HEK293 (cell line): ENCODE results near the gene PNKD.

ENCODE experiments used
- BCL11A ChIP-seq: fragments of 450-650 bp; formaldehyde crosslinking; IDR thresholded peaks from 2 replicates; pipeline ENCODE4 v1.5.1; 2016; ENCODE audit warnings: low read depth, missing biosample characterization, missing genetic modification characterization
- BCL6B ChIP-seq: fragments of 450-650 bp; formaldehyde crosslinking; IDR thresholded peaks from 2 replicates; pipeline ENCODE4 v1.5.1; 2017; ENCODE audit warnings: missing biosample characterization, missing genetic modification characterization
- KLF1 ChIP-seq: fragments of 450-650 bp; formaldehyde crosslinking; IDR thresholded peaks from 2 replicates; pipeline ENCODE4 v1.5.1; 2016; ENCODE audit warnings: missing biosample characterization, missing genetic modification characterization
- MEIS1 ChIP-seq: sonication (generic); formaldehyde crosslinking; IDR thresholded peaks from 2 replicates; pipeline ENCODE4 v1.8.1; 2022; ENCODE audit warnings: missing genetic modification reagents, mild to moderate bottlenecking, borderline replicate concordance
- PRDM10 ChIP-seq: fragments of 450-650 bp; formaldehyde crosslinking; IDR thresholded peaks from 2 replicates; pipeline ENCODE4 v1.5.1; 2016; ENCODE audit warnings: missing biosample characterization, missing genetic modification characterization
- SCRT2 ChIP-seq: fragments of 450-650 bp; formaldehyde crosslinking; IDR thresholded peaks from 2 replicates; pipeline ENCODE4 v1.5.1; 2016; ENCODE audit warnings: missing biosample characterization, missing genetic modification characterization
- TRIM28 ChIP-seq: IDR thresholded peaks from 2 replicates; pipeline ENCODE4 v1.6.1; 2011; ENCODE audit warnings: low read length, control low read depth, borderline replicate concordance
- ZBTB17 ChIP-seq: fragments of 450-650 bp; formaldehyde crosslinking; IDR thresholded peaks from 2 replicates; pipeline ENCODE4 v1.5.1; 2016; ENCODE audit warnings: missing biosample characterization, missing genetic modification characterization
- ZBTB8A ChIP-seq: fragments of 450-650 bp; formaldehyde crosslinking; IDR thresholded peaks from 2 replicates; pipeline ENCODE4 v1.5.1; 2016; ENCODE audit warnings: missing biosample characterization, missing genetic modification characterization
- ZEB2 ChIP-seq: fragments of 450-650 bp; formaldehyde crosslinking; IDR thresholded peaks from 2 replicates; pipeline ENCODE4 v1.5.1; 2016; ENCODE audit warnings: missing biosample characterization, missing genetic modification characterization
- ZNF175 ChIP-seq: fragments of 450-650 bp; formaldehyde crosslinking; IDR thresholded peaks from 2 replicates; pipeline ENCODE4 v1.5.1; 2016; ENCODE audit warnings: missing biosample characterization, missing genetic modification characterization
- ZNF202 ChIP-seq: fragments of 450-650 bp; formaldehyde crosslinking; IDR thresholded peaks from 2 replicates; pipeline ENCODE4 v1.5.1; 2016; ENCODE audit warnings: missing biosample characterization, missing genetic modification characterization, borderline replicate concordance
- ZNF221 ChIP-seq: fragments of 450-650 bp; formaldehyde crosslinking; IDR thresholded peaks from 2 replicates; pipeline ENCODE4 v1.5.1; 2017; ENCODE audit warnings: missing biosample characterization, missing genetic modification characterization, borderline replicate concordance
- ZNF248 ChIP-seq: fragments of 450-650 bp; formaldehyde crosslinking; IDR thresholded peaks from 2 replicates; pipeline ENCODE4 v1.5.1; 2017; ENCODE audit warnings: missing biosample characterization, missing genetic modification characterization
- ZNF311 ChIP-seq: fragments of 450-650 bp; formaldehyde crosslinking; IDR thresholded peaks from 2 replicates; pipeline ENCODE4 v1.5.1; 2017; ENCODE audit warnings: missing biosample characterization, missing genetic modification characterization, borderline replicate concordance
- ZNF335 ChIP-seq: fragments of 450-650 bp; formaldehyde crosslinking; conservative IDR thresholded peaks from 2 replicates; pipeline ENCODE4 v1.5.1; 2016; ENCODE audit warnings: missing biosample characterization, missing genetic modification characterization
- ZNF366 ChIP-seq: fragments of 450-650 bp; formaldehyde crosslinking; conservative IDR thresholded peaks from 2 replicates; pipeline ENCODE4 v1.5.1; 2016; ENCODE audit warnings: missing biosample characterization, missing genetic modification characterization
- ZNF530 ChIP-seq: fragments of 450-650 bp; formaldehyde crosslinking; IDR thresholded peaks from 2 replicates; pipeline ENCODE4 v1.5.1; 2016; ENCODE audit warnings: low read depth, missing biosample characterization, missing genetic modification characterization
- ZNF561 ChIP-seq: fragments of 450-650 bp; IDR thresholded peaks from 2 replicates; pipeline ENCODE4 v1.5.1; 2018; ENCODE audit warnings: missing biosample characterization, missing genetic modification characterization, borderline replicate concordance
- ZNF624 ChIP-seq: fragments of 450-650 bp; formaldehyde crosslinking; IDR thresholded peaks from 2 replicates; pipeline ENCODE4 v1.5.1; 2017; ENCODE audit warnings: missing biosample characterization, missing genetic modification characterization
- ZNF654 ChIP-seq: fragments of 450-650 bp; formaldehyde crosslinking; IDR thresholded peaks from 2 replicates; pipeline ENCODE4 v1.5.1; 2016; ENCODE audit warnings: low read depth, missing biosample characterization, missing genetic modification characterization
- ZNF670 ChIP-seq: fragments of 450-650 bp; formaldehyde crosslinking; IDR thresholded peaks from 2 replicates; pipeline ENCODE4 v1.5.1; 2016; ENCODE audit warnings: missing biosample characterization, missing genetic modification characterization, low read depth
- ZNF677 ChIP-seq: fragments of 450-650 bp; IDR thresholded peaks from 2 replicates; pipeline ENCODE4 v1.5.0; 2018; ENCODE audit warnings: missing biosample characterization, mild to moderate bottlenecking, missing genetic modification characterization, moderate library complexity
- ZNF692 ChIP-seq: fragments of 450-650 bp; formaldehyde crosslinking; IDR thresholded peaks from 2 replicates; pipeline ENCODE4 v1.5.1; 2016; ENCODE audit warnings: missing biosample characterization, missing genetic modification characterization
- ZNF747 ChIP-seq: fragments of 450-650 bp; formaldehyde crosslinking; IDR thresholded peaks from 2 replicates; pipeline ENCODE4 v1.5.1; 2016; ENCODE audit warnings: missing biosample characterization, missing genetic modification characterization
- ZSCAN5A ChIP-seq: fragments of 450-650 bp; formaldehyde crosslinking; IDR thresholded peaks from 2 replicates; pipeline ENCODE4 v1.5.1; 2016; ENCODE audit warnings: missing biosample characterization, missing genetic modification characterization
- TF ChIP-seq, protein P1 (sequence below): fragments of 450-650 bp; formaldehyde crosslinking; IDR thresholded peaks from 2 replicates; pipeline ENCODE4 v1.5.1; 2016; ENCODE audit warnings: missing biosample characterization, missing genetic modification characterization
- TF ChIP-seq, protein P2 (sequence below): fragments of 450-650 bp; formaldehyde crosslinking; IDR thresholded peaks from 2 replicates; pipeline ENCODE4 v1.5.1; 2016; ENCODE audit warnings: missing biosample characterization, missing genetic modification characterization

PNKD gene

DNA sequence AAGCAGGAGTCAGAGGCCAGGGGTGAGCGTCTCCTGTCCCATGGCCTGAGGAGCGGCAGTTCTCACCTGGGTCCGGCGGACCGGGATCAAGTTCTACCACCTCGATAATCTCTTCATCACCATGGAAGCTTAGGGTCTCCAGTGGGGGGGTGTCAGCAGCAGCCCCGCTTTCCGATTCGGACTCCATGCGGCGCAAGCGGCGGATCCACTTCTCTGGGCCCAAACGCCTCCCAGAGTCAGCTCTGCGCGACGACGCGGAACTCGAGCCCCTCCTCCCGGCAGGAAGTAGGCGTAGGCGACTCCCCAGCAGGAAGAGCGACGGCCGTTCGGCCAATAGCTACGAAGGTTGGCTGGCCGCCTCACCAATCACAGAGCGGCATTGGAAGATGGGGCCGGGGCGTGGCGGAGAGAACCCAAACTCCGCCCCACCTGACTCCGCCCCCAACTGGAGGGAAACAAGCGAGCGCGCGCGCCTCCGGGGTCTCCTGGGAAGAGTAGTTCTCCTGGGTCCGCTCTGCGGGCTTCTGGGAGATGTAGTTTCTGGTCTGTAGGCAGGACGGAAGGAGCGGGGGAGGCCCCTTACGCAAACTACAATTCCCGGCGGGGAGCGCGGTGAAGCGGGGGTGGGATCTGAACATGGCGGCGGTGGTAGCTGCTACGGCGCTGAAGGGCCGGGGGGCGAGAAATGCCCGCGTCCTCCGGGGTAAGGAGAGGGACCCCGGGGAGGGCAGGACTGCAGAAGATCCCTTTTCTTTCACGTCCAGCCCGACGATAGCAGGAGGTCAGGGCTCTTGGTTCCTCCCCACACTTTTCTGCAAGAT, at the start of gene PNKD, which contains the start of gene AAMP (continued):
- no peak; the same call in 1 of the 2 replicates for TF ChIP-seq ZSCAN5A (tag by site-specific recombination)
- TF ChIP-seq ZEB2 = no peak
- TF ChIP-seq ZNF221 = no peak
- TF ChIP-seq ZNF366 (tag by site-specific recombination) = no peak
- TF ChIP-seq BCL11A (tag by site-specific recombination) = no peak
- TF ChIP-seq TRIM28 = no peak
- TF ChIP-seq ZNF175 (tag by site-specific recombination) = no peak
- no peak for TF ChIP-seq ZNF624 (tag by site-specific recombination)
- TF ChIP-seq ZNF654 = no peak
- no peak for TF ChIP-seq ZNF530
- no peak for TF ChIP-seq ZNF747
- TF ChIP-seq, protein P1, sequence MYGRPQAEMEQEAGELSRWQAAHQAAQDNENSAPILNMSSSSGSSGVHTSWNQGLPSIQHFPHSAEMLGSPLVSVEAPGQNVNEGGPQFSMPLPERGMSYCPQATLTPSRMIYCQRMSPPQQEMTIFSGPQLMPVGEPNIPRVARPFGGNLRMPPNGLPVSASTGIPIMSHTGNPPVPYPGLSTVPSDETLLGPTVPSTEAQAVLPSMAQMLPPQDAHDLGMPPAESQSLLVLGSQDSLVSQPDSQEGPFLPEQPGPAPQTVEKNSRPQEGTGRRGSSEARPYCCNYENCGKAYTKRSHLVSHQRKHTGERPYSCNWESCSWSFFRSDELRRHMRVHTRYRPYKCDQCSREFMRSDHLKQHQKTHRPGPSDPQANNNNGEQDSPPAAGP = peak; percentile 8; the same call in 1 of the 2 replicates
- peak; percentile 91 for TF ChIP-seq ZBTB17 (tag by site-specific recombination)
- TF ChIP-seq KLF1 (tag by site-specific recombination) = no peak
- TF ChIP-seq ZNF202 (tag by site-specific recombination) = no peak
- TF ChIP-seq BCL6B (tag by site-specific recombination) = no peak
- TF ChIP-seq ZNF248 (tag by site-specific recombination) = no peak
- TF ChIP-seq ZNF335 (tag by site-specific recombination) = peak; percentile 86
- no peak for TF ChIP-seq MEIS1 (CRISPR knock-in tag)
- TF ChIP-seq ZNF677 (tag by site-specific recombination) = no peak
- peak; percentile 15; the same call in 1 of the 2 replicates for TF ChIP-seq ZBTB8A
- TF ChIP-seq ZNF561 (tag by site-specific recombination) = no peak
- peak; percentile 57; the same call in 1 of the 2 replicates for TF ChIP-seq ZNF692 (tag by site-specific recombination)
- TF ChIP-seq ZNF670 = no peak
- no peak for TF ChIP-seq ZNF311 (tag by site-specific recombination)
- TF ChIP-seq, protein P2, sequence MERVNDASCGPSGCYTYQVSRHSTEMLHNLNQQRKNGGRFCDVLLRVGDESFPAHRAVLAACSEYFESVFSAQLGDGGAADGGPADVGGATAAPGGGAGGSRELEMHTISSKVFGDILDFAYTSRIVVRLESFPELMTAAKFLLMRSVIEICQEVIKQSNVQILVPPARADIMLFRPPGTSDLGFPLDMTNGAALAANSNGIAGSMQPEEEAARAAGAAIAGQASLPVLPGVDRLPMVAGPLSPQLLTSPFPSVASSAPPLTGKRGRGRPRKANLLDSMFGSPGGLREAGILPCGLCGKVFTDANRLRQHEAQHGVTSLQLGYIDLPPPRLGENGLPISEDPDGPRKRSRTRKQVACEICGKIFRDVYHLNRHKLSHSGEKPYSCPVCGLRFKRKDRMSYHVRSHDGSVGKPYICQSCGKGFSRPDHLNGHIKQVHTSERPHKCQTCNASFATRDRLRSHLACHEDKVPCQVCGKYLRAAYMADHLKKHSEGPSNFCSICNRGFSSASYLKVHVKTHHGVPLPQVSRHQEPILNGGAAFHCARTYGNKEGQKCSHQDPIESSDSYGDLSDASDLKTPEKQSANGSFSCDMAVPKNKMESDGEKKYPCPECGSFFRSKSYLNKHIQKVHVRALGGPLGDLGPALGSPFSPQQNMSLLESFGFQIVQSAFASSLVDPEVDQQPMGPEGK = peak; percentile 86
- peak; percentile 92 for TF ChIP-seq PRDM10
- no peak for TF ChIP-seq SCRT2 (tag by site-specific recombination)
